Spleen (tissue), 11 donors: ENCODE measurements around the gene HOXC5. TPM values are rescaled to one million over a fixed set of nuclear protein-coding genes. Genes with fewer than 3 reads are reported as not detected.

ENCODE experiments used
- DNase-seq: peaks from one replicate; pipeline ENCODE4 v3.0.0-alpha.2; 2020
- H3K27ac ChIP-seq, 8 donors: fragments of 200-600 bp; sonication (generic) in 7 of 8; 1 replicate in 4 of 8; 2 replicates in 4 of 8; pipeline versions ENCODE4 v1.5.0 to v1.8.0; 2016 to 2021; ENCODE audit warnings: inconsistent platforms in 4 of 8, mild to moderate bottlenecking in 4 of 8, moderate library complexity in 1 of 8
- H3K27me3 ChIP-seq, 7 donors: fragments of 200-600 bp; sonication (generic) in 6 of 7; replicated peaks in 1 of 7; 1 replicate in 4 of 7; 2 replicates in 3 of 7; pipeline versions ENCODE4 v1.5.0 to v1.8.0; 2016 to 2021; ENCODE audit warnings: inconsistent platforms in 3 of 7, mild to moderate bottlenecking in 1 of 7
- H3K36me3 ChIP-seq, 6 donors: fragments of 200-600 bp; sonication (generic) in 5 of 6; 1 replicate in 4 of 6; 2 replicates in 2 of 6; pipeline versions ENCODE4 v1.5.0 to v1.8.0; 2016 to 2021; ENCODE audit warnings: inconsistent platforms in 2 of 6
- H3K4me1 ChIP-seq, 6 donors: fragments of 200-600 bp; sonication (generic) in 5 of 6; 1 replicate in 3 of 6; 2 replicates in 3 of 6; pipeline versions ENCODE4 v1.5.0 to v1.8.0; 2016 to 2021; ENCODE audit warnings: inconsistent platforms in 3 of 6
- H3K4me3 ChIP-seq, 8 donors: fragments of 200-600 bp; sonication (generic) in 7 of 8; 1 replicate in 4 of 8; 2 replicates in 4 of 8; pipeline versions ENCODE4 v1.5.0 to v1.8.0; 2016 to 2021; ENCODE audit warnings: inconsistent platforms in 4 of 8, mild to moderate bottlenecking in 4 of 8, moderate library complexity in 2 of 8
- H3K9me3 ChIP-seq, 8 donors: fragments of 200-600 bp; sonication (generic) in 7 of 8; 1 replicate in 4 of 8; 2 replicates in 4 of 8; pipeline versions ENCODE4 v1.5.0 to v1.8.0; 2016 to 2021; ENCODE audit warnings: inconsistent platforms in 4 of 8
- CTCF ChIP-seq, 11 experiments: fragments of 200-600 bp in 7 of 11; fragments of 450-650 bp in 4 of 11; sonication (generic) in 4 of 11; IDR thresholded peaks in 8 of 11; conservative IDR thresholded peaks in 3 of 11; 1 replicate in 7 of 11; 2 replicates in 4 of 11; pipeline versions ENCODE4 v1.4.0 to v1.8.0; 2016 to 2021; ENCODE audit warnings: antibody characterized with exemption in 11 of 11, inconsistent platforms in 4 of 11, mild to moderate bottlenecking in 1 of 11
- POLR2A ChIP-seq, 3 donors: fragments of 450-650 bp; IDR thresholded peaks; one replicate each; pipeline ENCODE4 v1.5.1; 2017; ENCODE audit warnings: antibody characterized with exemption in 3 of 3, mild to moderate bottlenecking in 1 of 3
- POLR2AphosphoS5 ChIP-seq, 3 donors: sonication (generic); formaldehyde crosslinking; IDR thresholded peaks; one replicate each; pipeline ENCODE4 v1.5.1; 2017; ENCODE audit warnings: antibody characterized with exemption in 3 of 3
- WGBS, 5 donors: extraction: QIAGEN DNeasy Blood & Tissue Kit in 3 of 5; methylation state at CpG; one replicate each; pipeline versions ENCODE4 v1.1.5 to v1.1.7; 2013 to 2018; 5-methylcytosine and 5-hydroxymethylcytosine counted together
- intact Hi-C: fragments of 100-400 bp; cut with DNase I; formaldehyde crosslinking; loops from one replicate; pipeline ENCODE4 v1.15.0; 2023; ENCODE audit warnings: low total_unique reads
- polyA plus RNA-seq, 3 donors: library from polyadenylated mRNA; stranded (reverse); fragments of 200-250 nt; gene quantifications; one replicate each; pipeline ENCODE4 v1.2.1, GENCODE V29; 2013
- total RNA-seq, 7 donors: library from RNA; depleted of rRNA in 3 of 7; stranded (reverse); fragments of >200 nt in 3 of 7; fragmentation: NEBNext Ultra II Directional in 4 of 7; extraction: Animal tissue kit (Norgen Biotek cat#: 25700) in 4 of 7; gene quantifications; one replicate each; pipeline versions ENCODE4 v1.1.0 to v1.2.1, GENCODE V29; 2016 to 2021
- donor health status: healthy with polysubstance abuse.
- donor health status: DM: no; HTN: no; CAD: no; lungs with moderate emphysema.
- donor health status: DM: no; HTN: no; CAD: no.
- donor health status: Bipolar disorder and iron deficiency.
- donor health status: healthy.
- donor health status: DM: no; HTN: no; CAD: no.
- donor health status: DM: yes; HTN: yes; CAD: no.

The HOXC5 gene
- total and polyA plus RNA-seq, 10 donors: 0.06 TPM; not detected in 9

- Histone ChIP-seq H3K4me3 (no peak overlapping the region), H3K36me3 (no peaks in the 10 kb centered on the region), H3K9me3 (no peaks in the 10 kb centered on the region), H3K4me1 (no peaks in the 10 kb centered on the region), H3K27me3 (peaks cover 0 to 79% (median 23%) of the 10 kb centered on the region in 7 donors), H3K27ac (no peak overlapping the region)
- TF ChIP-seq POLR2A (IDR thresholded peaks at IDR 0.05) (no peak), CTCF (IDR thresholded peaks at IDR 0.05 in 8 of 11, conservative IDR thresholded peaks at IDR 0.05 in 3 of 11) (no peak), POLR2AphosphoS5 (IDR thresholded peaks at IDR 0.05) (no peak)
- intact Hi-C loops: no loop called here
- DNase-seq: no peak
These were observed 32.8 kb downstream of the HOXC5 start for GRCh38 chr12:54065677-54066076.

GRCh38 chr12:54066408-54066807, 33.6 kb downstream of the HOXC5 start:
- Histone ChIP-seq H3K4me3 (no peak overlapping the region), H3K9me3 (no peaks in the 10 kb centered on the region), H3K27ac (no peak overlapping the region), H3K4me1 (no peaks in the 10 kb centered on the region), H3K36me3 (no peaks in the 10 kb centered on the region), H3K27me3 (peaks cover 0 to 79% (median 18%) of the 10 kb centered on the region in 7 donors)
- no peak for DNase-seq
- WGBS, 5 donors: 71 to 91% (median 85%) methylated on average over 1 of the region's 1 CpG
- intact Hi-C loops: no loop called here
- TF ChIP-seq POLR2A (IDR thresholded peaks at IDR 0.05) (no peak), CTCF (IDR thresholded peaks at IDR 0.05 in 8 of 11, conservative IDR thresholded peaks at IDR 0.05 in 3 of 11) (no peak), POLR2AphosphoS5 (IDR thresholded peaks at IDR 0.05) (no peak)

- TF ChIP-seq POLR2AphosphoS5 (IDR thresholded peaks at IDR 0.05): no peak
- no peak for TF ChIP-seq POLR2A (IDR thresholded peaks at IDR 0.05)
- TF ChIP-seq CTCF (IDR thresholded peaks at IDR 0.05 in 8 of 11, conservative IDR thresholded peaks at IDR 0.05 in 3 of 11): no peak
- no peak for DNase-seq
- Histone ChIP-seq H3K4me3 (no peak overlapping the region), H3K9me3 (no peaks in the 10 kb centered on the region), H3K4me1 (no peaks in the 10 kb centered on the region), H3K27ac (no peak overlapping the region), H3K27me3 (peaks cover 0 to 82% (median 13%) of the 10 kb centered on the region in 7 donors), H3K36me3 (no peaks in the 10 kb centered on the region)
- 84 to 92% (median 89%) methylated on average over 4 of the region's 4 CpGs for WGBS, 5 donors
- intact Hi-C loops: no loop called here
These were observed 35.7 kb downstream of the HOXC5 start for GRCh38 chr12:54068418-54069070.

GRCh38 chr12:54071942-54072341, 39.1 kb downstream of the HOXC5 start:
- intact Hi-C loops: no loop called here
- H3K27ac ChIP-seq: no peak overlapping the region
- DNase-seq: no peak
- H3K9me3 ChIP-seq: no peaks in the 10 kb centered on the region
- no peaks in the 10 kb centered on the region for H3K4me1 ChIP-seq
- TF ChIP-seq POLR2AphosphoS5 (IDR thresholded peaks at IDR 0.05): no peak
- no peak for TF ChIP-seq POLR2A (IDR thresholded peaks at IDR 0.05)
- no peak for TF ChIP-seq CTCF (IDR thresholded peaks at IDR 0.05 in 8 of 11, conservative IDR thresholded peaks at IDR 0.05 in 3 of 11)
- H3K27me3 ChIP-seq: peaks cover 0 to 59% (median 0%) of the 10 kb centered on the region in 7 donors
- H3K36me3 ChIP-seq: no peaks in the 10 kb centered on the region
- H3K4me3 ChIP-seq: no peak overlapping the region
- WGBS, 5 donors: 50 to 62% (median 50%) methylated on average over 1 of the region's 1 CpG
